ENCODE results near the gene CPNE8. TPM values are rescaled to one million over a fixed set of nuclear protein-coding genes. Genes with fewer than 3 reads are reported as not detected.

The CPNE8 gene
- total RNA-seq = 1 to 10 TPM; 3.5 to 5.7 TPM

DNA sequence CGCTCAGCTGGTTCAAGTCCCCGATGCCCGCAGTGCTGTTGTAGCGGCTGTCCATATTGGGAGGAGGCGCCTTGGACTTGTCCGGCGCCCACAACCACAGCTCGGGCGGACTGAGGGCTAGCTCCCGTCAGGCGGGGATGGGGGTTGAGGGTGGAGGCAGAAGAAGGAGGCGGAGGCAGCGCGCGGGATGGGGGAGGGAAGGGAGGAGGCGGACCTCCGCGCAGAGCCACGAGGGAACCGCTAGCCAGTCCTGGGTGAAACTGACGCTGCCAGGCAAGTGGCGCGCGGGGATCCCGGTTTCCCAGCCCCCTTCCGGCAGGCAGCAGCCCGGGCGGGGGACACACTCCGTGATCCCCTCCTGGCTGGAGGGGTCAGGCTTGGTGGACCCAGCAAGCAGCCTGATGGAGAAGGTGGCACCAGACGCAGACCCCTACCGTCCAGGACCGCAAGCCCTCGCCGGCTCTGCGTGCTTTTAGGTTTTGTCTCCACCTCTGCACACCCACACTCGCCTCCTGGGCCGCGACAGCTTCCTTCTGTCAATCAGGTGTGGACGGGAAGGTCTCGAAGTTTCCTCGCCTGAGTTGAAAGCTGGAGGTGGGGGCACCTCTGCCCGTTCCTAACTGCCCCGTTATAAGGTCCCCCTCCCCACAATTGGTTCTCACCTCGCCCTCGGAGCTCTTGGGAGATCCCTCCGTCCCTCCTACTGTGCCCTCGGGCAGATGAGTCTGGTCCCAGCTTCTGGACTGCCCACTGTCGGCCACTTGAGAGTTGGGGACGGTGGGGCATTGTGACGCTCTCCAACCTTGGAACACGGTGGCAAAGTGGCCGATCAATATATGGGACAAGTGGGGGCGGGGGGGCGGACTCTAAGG is at the start of gene CPNE8:
CPNE8 (minus strand) TSS at position 112 of the 872 bp plus-strand sequence; CDS start at position 55, 57 bp downstream.
- H3K27ac Mint-ChIP-seq = peak within 1 kb of the TSS; percentile 91
- H3K4me1 Mint-ChIP-seq (ENCODE audit: low read depth) = peaks cover 22% of the 10 kb centered on the region
- intact Hi-C loops (cut with micrococcal nuclease) = loop anchor here (1.0 to 10.0 kb wide), 7 partner anchors 13 to 719 kb away; partner anchors contain the start of gene ALG10B
- H3K27me3 Mint-ChIP-seq (ENCODE audit: low read depth) = peaks cover 31% of the 10 kb centered on the region
- H3K9me3 Mint-ChIP-seq = no peaks in the 10 kb centered on the region
- DNase-seq = peak; percentile 58
- H3K4me3 Mint-ChIP-seq = peak within 1 kb of the TSS; percentile 83
- H3K36me3 Mint-ChIP-seq (ENCODE audit: low read depth) = peaks cover 2% of the 10 kb centered on the region
- CTCF ChIA-PET = interaction anchor here (0.6 to 2.1 kb wide), 5 partner anchors 10 to 369 kb away, joined by 3 to 8 read pairs (median 4); no protein-coding TSS in a partner anchor

DNA sequence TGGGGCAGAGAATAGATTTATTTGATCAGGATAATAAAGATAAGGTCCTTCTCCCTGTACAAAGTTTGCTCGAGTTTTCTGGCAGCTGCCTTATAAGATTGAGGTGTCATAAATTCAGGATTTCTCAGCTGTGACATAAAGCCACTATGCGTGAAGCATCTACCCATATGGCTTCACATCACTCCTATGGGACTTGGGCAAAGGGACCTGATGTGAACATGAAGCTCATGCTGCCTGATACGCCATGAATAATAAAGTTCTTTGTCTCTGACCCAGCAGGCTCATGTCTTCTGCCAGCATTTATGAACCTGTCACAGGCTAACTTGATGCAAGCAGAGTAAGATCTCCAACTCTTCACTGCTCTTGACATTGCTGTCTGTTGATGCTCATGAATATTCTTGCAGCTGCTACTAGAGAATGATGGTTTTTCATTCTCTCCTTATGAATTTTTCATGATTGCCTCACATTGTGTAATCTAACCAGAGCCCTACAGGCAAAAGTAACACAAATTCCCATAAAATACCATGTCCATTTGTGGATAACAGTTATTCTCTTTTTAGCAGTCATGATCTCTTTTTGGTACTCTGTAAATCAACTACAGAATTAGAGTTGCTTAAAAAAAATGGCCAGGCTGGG is 49.0 kb upstream of the CPNE8 start:
- DNase-seq = no peak
- intact Hi-C loops (cut with micrococcal nuclease) = no loop called here
- CTCF ChIA-PET = no interaction called here

GRCh38 chr12:38949363-38949762 is 44.0 kb upstream of the CPNE8 start:
- CTCF ChIA-PET = interaction anchor here (0.5 kb wide), 1 partner anchor 32 kb away, joined by 3 read pairs; no protein-coding TSS in a partner anchor
- no peak overlapping the region for H3K27ac Mint-ChIP-seq
- H3K4me3 Mint-ChIP-seq = no peak overlapping the region
- H3K9me3 Mint-ChIP-seq = peaks cover 2% of the 10 kb centered on the region
- intact Hi-C loops (cut with micrococcal nuclease) = no loop called here
- no peaks in the 10 kb centered on the region for H3K36me3 Mint-ChIP-seq (ENCODE audit: low read depth)
- H3K27me3 Mint-ChIP-seq (ENCODE audit: low read depth) = no peaks in the 10 kb centered on the region
- no peak for DNase-seq
- no peaks in the 10 kb centered on the region for H3K4me1 Mint-ChIP-seq (ENCODE audit: low read depth)

More for the DNA sequence above, 49.0 kb upstream of the CPNE8 start:
- no peak overlapping the region for H3K4me3 Mint-ChIP-seq
- no peak overlapping the region for H3K27ac Mint-ChIP-seq
- no peaks in the 10 kb centered on the region for H3K9me3 Mint-ChIP-seq
- H3K27me3 Mint-ChIP-seq (ENCODE audit: low read depth) = no peaks in the 10 kb centered on the region
- H3K4me1 Mint-ChIP-seq (ENCODE audit: low read depth) = no peaks in the 10 kb centered on the region
- H3K36me3 Mint-ChIP-seq (ENCODE audit: low read depth) = no peaks in the 10 kb centered on the region

DNA sequence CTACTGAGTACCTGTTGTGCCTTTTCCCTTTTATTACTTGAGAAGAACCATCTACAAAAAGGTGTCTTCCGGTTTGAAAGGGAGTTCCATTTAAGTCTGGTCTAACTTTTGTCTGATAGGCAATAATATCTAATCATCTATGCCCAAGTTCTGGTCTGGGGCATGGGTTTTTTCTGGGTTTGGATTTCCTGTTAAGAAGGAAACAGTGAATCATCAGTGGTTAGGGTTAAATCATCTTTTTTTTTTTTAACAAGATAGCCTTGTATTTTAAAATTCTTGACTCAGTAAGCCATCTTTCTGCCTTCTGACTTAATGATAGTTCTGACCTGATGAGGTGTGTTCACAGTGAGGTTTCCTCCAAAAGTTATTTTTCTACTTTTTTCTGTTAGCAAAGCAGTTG is 29.3 kb upstream of the CPNE8 start:
- Mint-ChIP-seq H3K27me3 (ENCODE audit: low read depth) (peaks cover 2% of the 10 kb centered on the region), H3K27ac (no peak overlapping the region), H3K36me3 (ENCODE audit: low read depth) (no peaks in the 10 kb centered on the region), H3K9me3 (peaks cover 6% of the 10 kb centered on the region), H3K4me3 (no peak overlapping the region), H3K4me1 (ENCODE audit: low read depth) (no peaks in the 10 kb centered on the region)
- no peak for DNase-seq
- CTCF ChIA-PET = no interaction called here
- intact Hi-C loops (cut with micrococcal nuclease) = no loop called here

- Mint-ChIP-seq H3K4me3 (no peak overlapping the region), H3K9me3 (peaks cover 6% of the 10 kb centered on the region), H3K4me1 (ENCODE audit: low read depth) (no peaks in the 10 kb centered on the region), H3K27me3 (ENCODE audit: low read depth) (peaks cover 2% of the 10 kb centered on the region), H3K36me3 (ENCODE audit: low read depth) (no peaks in the 10 kb centered on the region), H3K27ac (no peak overlapping the region)
- CTCF ChIA-PET = no interaction called here
- intact Hi-C loops (cut with micrococcal nuclease) = no loop called here
- no peak for DNase-seq
These were observed 28.7 kb upstream of the CPNE8 start for GRCh38 chr12:38934078-38934584.

DNA sequence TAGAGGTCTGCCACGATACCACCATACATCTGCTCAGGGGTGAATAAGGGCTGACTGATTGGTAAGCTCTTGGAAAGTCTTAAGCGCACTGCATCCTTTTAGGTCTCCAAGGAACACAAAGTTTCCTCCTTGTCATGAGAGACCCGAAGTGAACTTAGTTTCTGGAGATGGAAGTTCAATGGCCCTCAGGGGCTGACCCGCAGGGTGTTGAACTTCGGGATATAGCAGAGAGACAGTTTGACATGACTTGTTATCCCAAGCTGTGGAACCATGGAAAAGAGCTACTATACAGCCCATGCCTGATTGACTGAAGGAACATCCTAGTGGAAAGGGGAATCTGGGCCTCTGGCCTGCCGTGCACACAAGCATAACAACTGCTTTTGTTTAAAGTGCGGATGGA is 26.9 kb upstream of the CPNE8 start:
- intact Hi-C loops (cut with micrococcal nuclease) = no loop called here
- Mint-ChIP-seq H3K27ac (no peak overlapping the region), H3K4me1 (ENCODE audit: low read depth) (no peaks in the 10 kb centered on the region), H3K4me3 (no peak overlapping the region), H3K9me3 (peaks cover 2% of the 10 kb centered on the region), H3K27me3 (ENCODE audit: low read depth) (no peaks in the 10 kb centered on the region), H3K36me3 (ENCODE audit: low read depth) (no peaks in the 10 kb centered on the region)
- CTCF ChIA-PET = interaction anchor here (0.6 kb wide), 1 partner anchor 11 kb away, joined by 3 read pairs; no protein-coding TSS in a partner anchor
- DNase-seq = no peak

- Mint-ChIP-seq H3K9me3 (peaks cover 2% of the 10 kb centered on the region), H3K4me1 (ENCODE audit: low read depth) (no peaks in the 10 kb centered on the region), H3K36me3 (ENCODE audit: low read depth) (no peaks in the 10 kb centered on the region), H3K27me3 (ENCODE audit: low read depth) (no peaks in the 10 kb centered on the region), H3K27ac (no peak overlapping the region), H3K4me3 (no peak overlapping the region)
- CTCF ChIA-PET = interaction anchor here (0.6 kb wide), 1 partner anchor 10 kb away, joined by 3 read pairs; no protein-coding TSS in a partner anchor
- intact Hi-C loops (cut with micrococcal nuclease) = no loop called here
- no peak for DNase-seq
These were observed 26.1 kb upstream of the CPNE8 start for GRCh38 chr12:38931461-38931860.

DNA sequence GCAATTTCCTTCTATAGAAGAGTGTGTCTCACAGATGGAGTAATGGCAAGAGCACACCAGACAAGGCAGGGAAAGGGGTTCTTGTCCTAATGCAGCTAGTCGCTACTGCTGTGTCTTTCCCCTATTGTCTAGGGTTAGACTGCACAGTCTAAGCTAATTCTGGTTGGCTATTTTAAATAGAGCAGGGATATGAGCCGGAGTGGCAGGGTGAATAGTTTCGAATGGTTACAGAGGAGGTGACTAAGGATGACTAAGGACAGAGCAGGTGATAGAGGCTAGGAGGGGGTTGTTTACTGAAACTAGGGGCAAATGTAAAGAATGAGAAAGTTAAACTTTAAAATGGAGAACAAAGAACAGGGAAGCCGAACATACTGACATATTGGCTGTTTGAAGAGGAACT is 25.6 kb upstream of the CPNE8 start:
- CTCF ChIA-PET = no interaction called here
- H3K27ac Mint-ChIP-seq = no peak overlapping the region
- no peaks in the 10 kb centered on the region for H3K27me3 Mint-ChIP-seq (ENCODE audit: low read depth)
- DNase-seq = no peak
- H3K4me1 Mint-ChIP-seq (ENCODE audit: low read depth) = no peaks in the 10 kb centered on the region
- no peaks in the 10 kb centered on the region for H3K36me3 Mint-ChIP-seq (ENCODE audit: low read depth)
- peaks cover 2% of the 10 kb centered on the region for H3K9me3 Mint-ChIP-seq
- H3K4me3 Mint-ChIP-seq = no peak overlapping the region
- intact Hi-C loops (cut with micrococcal nuclease) = no loop called here

DNA sequence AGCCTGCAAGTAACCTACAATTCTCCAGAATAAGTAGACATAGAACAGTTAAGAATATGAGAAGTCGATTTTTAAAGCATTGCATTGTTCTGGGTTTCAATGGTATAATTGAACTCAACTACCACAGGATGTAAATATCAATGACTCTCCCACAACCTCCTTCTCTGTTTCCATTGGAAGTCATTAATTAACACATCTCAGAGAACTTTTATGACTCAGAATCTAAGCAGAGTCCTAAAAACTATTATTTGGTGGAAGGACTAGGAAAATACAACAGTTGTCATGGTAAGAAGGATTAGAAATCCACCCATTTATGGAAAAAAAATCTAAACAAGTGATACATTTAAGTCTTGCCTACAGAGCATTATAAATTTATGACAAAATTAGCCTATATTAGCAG is 21.1 kb upstream of the CPNE8 start:
- CTCF ChIA-PET = interaction anchor here (1.5 kb wide), 1 partner anchor 346 kb away, joined by 3 read pairs; no protein-coding TSS in a partner anchor
- Mint-ChIP-seq H3K9me3 (no peaks in the 10 kb centered on the region), H3K36me3 (ENCODE audit: low read depth) (no peaks in the 10 kb centered on the region), H3K4me3 (no peak overlapping the region), H3K4me1 (ENCODE audit: low read depth) (no peaks in the 10 kb centered on the region), H3K27me3 (ENCODE audit: low read depth) (no peaks in the 10 kb centered on the region), H3K27ac (no peak overlapping the region)
- intact Hi-C loops (cut with micrococcal nuclease) = no loop called here
- DNase-seq = no peak

DNA sequence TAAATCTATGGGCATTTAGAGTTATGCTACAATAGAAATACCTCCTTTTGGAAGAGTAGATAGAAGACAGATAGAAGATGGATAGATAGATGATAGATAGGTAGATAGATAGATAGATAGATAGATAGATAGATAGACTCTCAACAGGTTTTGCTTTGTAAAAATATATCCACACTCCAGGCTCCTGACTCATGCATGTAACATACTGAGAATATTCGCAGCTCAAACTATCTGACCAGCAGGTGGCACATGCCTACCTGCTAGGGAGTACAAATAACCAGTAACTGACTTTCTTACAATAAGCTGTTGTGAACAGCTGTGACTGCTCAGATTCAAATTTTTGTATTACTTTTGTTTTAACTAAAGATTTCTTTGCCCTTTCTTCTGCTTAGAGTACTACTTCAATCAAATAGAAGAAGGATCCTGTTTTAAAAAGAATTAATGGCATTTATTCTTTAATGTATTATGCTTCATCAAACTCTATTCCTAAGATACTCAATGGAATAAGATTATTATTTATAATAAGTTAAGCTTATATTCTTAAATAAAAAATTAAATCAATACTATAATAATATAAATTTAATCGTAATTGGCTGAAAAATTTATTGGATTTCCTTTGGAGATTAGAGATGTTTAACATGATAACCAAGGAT is 15.8 kb upstream of the CPNE8 start:
- no peak overlapping the region for H3K27ac Mint-ChIP-seq
- peak; percentile 60 for DNase-seq
- CTCF ChIA-PET = interaction anchor here (0.7 to 1.5 kb wide), 7 partner anchors 10 to 595 kb away, joined by 3 to 7 read pairs (median 3); no protein-coding TSS in a partner anchor

GRCh38 chr12:38919191-38919590 is 13.8 kb upstream of the CPNE8 start:
- no peaks in the 10 kb centered on the region for H3K27me3 Mint-ChIP-seq (ENCODE audit: low read depth)
- H3K4me3 Mint-ChIP-seq = no peak overlapping the region
- no peaks in the 10 kb centered on the region for H3K9me3 Mint-ChIP-seq
- no peak overlapping the region for H3K27ac Mint-ChIP-seq
- H3K4me1 Mint-ChIP-seq (ENCODE audit: low read depth) = no peaks in the 10 kb centered on the region
- intact Hi-C loops (cut with micrococcal nuclease) = no loop called here
- no peak for DNase-seq
- CTCF ChIA-PET = interaction anchor here (0.6 to 1.9 kb wide), 3 partner anchors 8 to 354 kb away, joined by 3 to 8 read pairs (median 7); no protein-coding TSS in a partner anchor
- H3K36me3 Mint-ChIP-seq (ENCODE audit: low read depth) = no peaks in the 10 kb centered on the region

More for the DNA sequence above, 15.8 kb upstream of the CPNE8 start:
- Mint-ChIP-seq H3K4me1 (ENCODE audit: low read depth) (no peaks in the 10 kb centered on the region), H3K27me3 (ENCODE audit: low read depth) (no peaks in the 10 kb centered on the region), H3K9me3 (no peaks in the 10 kb centered on the region), H3K4me3 (no peak overlapping the region), H3K36me3 (ENCODE audit: low read depth) (no peaks in the 10 kb centered on the region)
- intact Hi-C loops (cut with micrococcal nuclease) = loop anchor here (1.0 to 2.0 kb wide), 2 partner anchors 182 to 352 kb away; no protein-coding TSS in a partner anchor

Measured in activated naive CD4-positive, alpha-beta T cell treated with anti-CD3 and anti-CD28 coated beads for 36 hours (primary cell).